Endothelial cell of umbilical vein (primary cell): ENCODE results near the gene NKD1.

Source experiments
- EZH2 ChIP-seq: IDR thresholded peaks from 2 replicates; pipeline ENCODE4 v1.6.1; 2012; ENCODE audit warnings: borderline replicate concordance, low read depth, mild to moderate bottlenecking, moderate library complexity, low read length, inconsistent platforms; ENCODE audit not compliant: severe bottlenecking
- GATA2 ChIP-seq: IDR thresholded peaks from 2 replicates; pipeline ENCODE4 v1.7.0; 2011; ENCODE audit warnings: low read depth, mild to moderate bottlenecking, moderate library complexity, mixed read lengths, low read length; ENCODE audit not compliant: insufficient read length, insufficient read depth
- JUN ChIP-seq: IDR thresholded peaks from 2 replicates; pipeline ENCODE4 v1.6.1; 2011; ENCODE audit warnings: borderline replicate concordance, low read depth; ENCODE audit not compliant: insufficient read length, insufficient read depth
- MYC ChIP-seq: IDR thresholded peaks from one replicate; pipeline ENCODE4 v1.6.1; 2011; ENCODE audit warnings: mild to moderate bottlenecking, low read depth, low read length
- POLR2A ChIP-seq: IDR thresholded peaks from 2 replicates; pipeline ENCODE4 v1.6.1; 2012; ENCODE audit warnings: low read depth, mild to moderate bottlenecking, control low read depth, low read length
- POLR2AphosphoS5 ChIP-seq: IDR thresholded peaks from 2 replicates; pipeline ENCODE4 v1.6.1; 2012; ENCODE audit warnings: low read depth, mild to moderate bottlenecking, control low read depth, low read length, moderate library complexity; ENCODE audit not compliant: insufficient read depth
- TF ChIP-seq, protein P1 (sequence below), 2 donors: IDR thresholded peaks; 1 replicate in 1 of 2; 2 replicates in 1 of 2; pipeline ENCODE4 v1.5.1; 2011; ENCODE audit warnings: low read length in 2 of 2, mild to moderate bottlenecking in 2 of 2, moderate library complexity in 2 of 2, control low read depth in 1 of 2, inconsistent platforms in 1 of 2, low read depth in 1 of 2; ENCODE audit not compliant: insufficient read depth in 1 of 2; ENCODE audit errors: extremely low read depth in 1 of 2
- TF ChIP-seq, protein P2 (sequence below): IDR thresholded peaks from 2 replicates; pipeline ENCODE4 v1.6.1; 2011; ENCODE audit not compliant: insufficient read depth, insufficient read length

DNA sequence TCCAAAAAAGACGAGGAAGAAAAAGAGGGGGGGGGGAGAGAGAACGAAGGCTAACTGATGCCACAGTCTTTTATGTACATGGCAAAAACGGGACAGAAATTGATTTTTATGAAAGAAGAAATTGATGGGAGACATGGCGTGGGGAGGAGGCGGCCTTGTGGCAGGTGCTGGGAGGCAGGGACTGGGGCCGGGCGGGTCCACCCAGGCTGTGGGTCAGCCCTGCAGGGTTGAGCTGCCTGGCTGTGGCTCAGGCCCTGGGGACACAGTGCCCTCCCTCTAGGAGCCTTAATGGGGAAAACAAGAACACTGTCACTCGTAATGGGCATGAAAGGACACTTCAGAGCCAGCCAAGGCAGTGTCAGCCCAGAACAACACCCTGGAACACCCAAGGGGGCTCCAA lies 98.1 kb downstream of the NKD1 start:
- TF ChIP-seq, protein P1, sequence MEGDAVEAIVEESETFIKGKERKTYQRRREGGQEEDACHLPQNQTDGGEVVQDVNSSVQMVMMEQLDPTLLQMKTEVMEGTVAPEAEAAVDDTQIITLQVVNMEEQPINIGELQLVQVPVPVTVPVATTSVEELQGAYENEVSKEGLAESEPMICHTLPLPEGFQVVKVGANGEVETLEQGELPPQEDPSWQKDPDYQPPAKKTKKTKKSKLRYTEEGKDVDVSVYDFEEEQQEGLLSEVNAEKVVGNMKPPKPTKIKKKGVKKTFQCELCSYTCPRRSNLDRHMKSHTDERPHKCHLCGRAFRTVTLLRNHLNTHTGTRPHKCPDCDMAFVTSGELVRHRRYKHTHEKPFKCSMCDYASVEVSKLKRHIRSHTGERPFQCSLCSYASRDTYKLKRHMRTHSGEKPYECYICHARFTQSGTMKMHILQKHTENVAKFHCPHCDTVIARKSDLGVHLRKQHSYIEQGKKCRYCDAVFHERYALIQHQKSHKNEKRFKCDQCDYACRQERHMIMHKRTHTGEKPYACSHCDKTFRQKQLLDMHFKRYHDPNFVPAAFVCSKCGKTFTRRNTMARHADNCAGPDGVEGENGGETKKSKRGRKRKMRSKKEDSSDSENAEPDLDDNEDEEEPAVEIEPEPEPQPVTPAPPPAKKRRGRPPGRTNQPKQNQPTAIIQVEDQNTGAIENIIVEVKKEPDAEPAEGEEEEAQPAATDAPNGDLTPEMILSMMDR (IDR thresholded peaks at IDR 0.05; ENCODE audit: extremely low read depth in 1 of 2, insufficient read depth in 1 of 2, low read depth in 1 of 2, low read length in 2 of 2) = no peak
- TF ChIP-seq POLR2A (no peak), POLR2AphosphoS5 (no peak), EZH2 (no peak), JUN (no peak), GATA2 (no peak), MYC (no peak)
- TF ChIP-seq, protein P2, sequence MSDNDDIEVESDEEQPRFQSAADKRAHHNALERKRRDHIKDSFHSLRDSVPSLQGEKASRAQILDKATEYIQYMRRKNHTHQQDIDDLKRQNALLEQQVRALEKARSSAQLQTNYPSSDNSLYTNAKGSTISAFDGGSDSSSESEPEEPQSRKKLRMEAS = no peak
